ENCODE data around the gene NIP7.

DNA sequence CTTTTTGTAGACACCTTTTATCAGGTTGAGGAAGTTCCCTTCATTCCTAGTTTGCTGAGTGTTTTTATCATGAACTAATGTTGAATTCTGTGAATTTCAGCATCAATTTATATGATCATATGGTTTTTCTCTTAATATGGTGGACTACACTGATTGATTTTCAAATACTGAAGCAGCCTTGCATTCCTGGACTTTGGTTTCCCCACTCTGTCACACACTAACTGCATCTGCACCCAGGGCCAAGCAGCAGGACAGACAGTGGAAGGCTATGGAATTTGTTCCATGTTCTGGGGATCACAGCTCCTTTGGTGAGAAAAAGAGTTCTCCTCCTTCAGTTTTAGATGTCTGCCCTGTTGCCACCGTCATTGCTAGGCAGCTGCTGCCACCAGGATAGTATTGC is 38.5 kb downstream of the NIP7 start:
- TF ChIP-seq, protein P1, sequence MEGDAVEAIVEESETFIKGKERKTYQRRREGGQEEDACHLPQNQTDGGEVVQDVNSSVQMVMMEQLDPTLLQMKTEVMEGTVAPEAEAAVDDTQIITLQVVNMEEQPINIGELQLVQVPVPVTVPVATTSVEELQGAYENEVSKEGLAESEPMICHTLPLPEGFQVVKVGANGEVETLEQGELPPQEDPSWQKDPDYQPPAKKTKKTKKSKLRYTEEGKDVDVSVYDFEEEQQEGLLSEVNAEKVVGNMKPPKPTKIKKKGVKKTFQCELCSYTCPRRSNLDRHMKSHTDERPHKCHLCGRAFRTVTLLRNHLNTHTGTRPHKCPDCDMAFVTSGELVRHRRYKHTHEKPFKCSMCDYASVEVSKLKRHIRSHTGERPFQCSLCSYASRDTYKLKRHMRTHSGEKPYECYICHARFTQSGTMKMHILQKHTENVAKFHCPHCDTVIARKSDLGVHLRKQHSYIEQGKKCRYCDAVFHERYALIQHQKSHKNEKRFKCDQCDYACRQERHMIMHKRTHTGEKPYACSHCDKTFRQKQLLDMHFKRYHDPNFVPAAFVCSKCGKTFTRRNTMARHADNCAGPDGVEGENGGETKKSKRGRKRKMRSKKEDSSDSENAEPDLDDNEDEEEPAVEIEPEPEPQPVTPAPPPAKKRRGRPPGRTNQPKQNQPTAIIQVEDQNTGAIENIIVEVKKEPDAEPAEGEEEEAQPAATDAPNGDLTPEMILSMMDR (IDR thresholded peaks at IDR 0.05) = no peak
- no peak for TF ChIP-seq EP300 (IDR thresholded peaks at IDR 0.05)
